Epithelial cell of esophagus (primary cell): ENCODE data around the gene CLN5.

Experiments
- DNase-seq: peaks from one replicate; pipeline ENCODE4 v3.0.0; 2010; ENCODE audit warnings: low read depth
- H3K4me3 ChIP-seq: 2 replicates; pipeline ENCODE4 v1.5.1; 2011; ENCODE audit warnings: mild to moderate bottlenecking, low read length, control low read depth
- TF ChIP-seq, protein P1 (sequence below): IDR thresholded peaks from 2 replicates; pipeline ENCODE4 v1.5.1; 2011; ENCODE audit warnings: low read depth, mild to moderate bottlenecking, low read length, control low read depth, inconsistent platforms; ENCODE audit not compliant: insufficient read depth; ENCODE audit errors: missing control alignments

Gene CLN5

DNA sequence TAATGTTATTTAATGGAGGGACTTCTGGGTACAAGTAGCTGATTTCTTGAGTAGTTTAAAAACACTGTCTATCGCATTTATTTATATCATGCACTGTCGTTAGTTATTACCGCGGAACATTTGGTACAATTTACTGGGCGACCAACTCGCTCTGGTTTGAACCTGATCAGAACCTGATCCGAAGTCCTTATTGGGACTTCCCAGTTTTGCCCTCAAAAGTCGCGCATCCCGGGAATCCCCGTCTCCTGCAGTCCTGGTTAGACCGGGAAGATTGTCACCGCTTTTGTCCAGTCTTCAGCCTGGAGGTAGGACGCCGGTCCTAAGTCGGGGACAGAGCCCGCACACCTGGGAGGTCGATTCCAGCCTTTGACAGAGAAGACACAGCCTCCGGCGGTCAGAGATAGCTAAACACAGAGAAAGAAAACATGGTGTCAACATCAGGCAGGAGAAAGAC, 694 bp downstream of the CLN5 start:
- H3K4me3 ChIP-seq, result peak overlapping the region; percentile 95
- DNase-seq, result peak; percentile 32
- TF ChIP-seq, protein P1, sequence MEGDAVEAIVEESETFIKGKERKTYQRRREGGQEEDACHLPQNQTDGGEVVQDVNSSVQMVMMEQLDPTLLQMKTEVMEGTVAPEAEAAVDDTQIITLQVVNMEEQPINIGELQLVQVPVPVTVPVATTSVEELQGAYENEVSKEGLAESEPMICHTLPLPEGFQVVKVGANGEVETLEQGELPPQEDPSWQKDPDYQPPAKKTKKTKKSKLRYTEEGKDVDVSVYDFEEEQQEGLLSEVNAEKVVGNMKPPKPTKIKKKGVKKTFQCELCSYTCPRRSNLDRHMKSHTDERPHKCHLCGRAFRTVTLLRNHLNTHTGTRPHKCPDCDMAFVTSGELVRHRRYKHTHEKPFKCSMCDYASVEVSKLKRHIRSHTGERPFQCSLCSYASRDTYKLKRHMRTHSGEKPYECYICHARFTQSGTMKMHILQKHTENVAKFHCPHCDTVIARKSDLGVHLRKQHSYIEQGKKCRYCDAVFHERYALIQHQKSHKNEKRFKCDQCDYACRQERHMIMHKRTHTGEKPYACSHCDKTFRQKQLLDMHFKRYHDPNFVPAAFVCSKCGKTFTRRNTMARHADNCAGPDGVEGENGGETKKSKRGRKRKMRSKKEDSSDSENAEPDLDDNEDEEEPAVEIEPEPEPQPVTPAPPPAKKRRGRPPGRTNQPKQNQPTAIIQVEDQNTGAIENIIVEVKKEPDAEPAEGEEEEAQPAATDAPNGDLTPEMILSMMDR, result no peak

DNA sequence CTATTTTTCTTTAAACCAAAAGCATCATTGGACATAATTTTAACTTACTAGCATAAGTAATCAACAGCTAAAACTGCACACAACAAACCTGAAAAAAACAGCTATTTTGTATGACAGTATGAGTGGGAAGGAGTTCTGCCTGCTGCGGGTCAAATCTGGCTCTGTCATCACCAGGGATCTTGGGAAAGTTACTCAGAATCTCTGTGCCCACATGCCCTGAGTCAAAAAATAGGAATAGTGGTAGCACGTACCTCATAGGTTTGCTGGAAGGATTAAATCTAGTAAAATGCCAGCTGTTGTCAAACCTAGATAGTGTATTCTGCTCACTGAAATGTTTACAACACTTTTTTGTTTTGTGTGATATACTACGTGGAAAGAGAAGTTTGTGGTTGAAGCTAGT, 1.1 kb downstream of the CLN5 start:
- DNase-seq, result peak; percentile 58

GRCh38 chr13:76993473-76993872, 1.6 kb downstream of the CLN5 start:
- DNase-seq, result no peak
- H3K4me3 ChIP-seq, result peak overlapping the region; percentile 95

More for the DNA sequence above, 1.1 kb downstream of the CLN5 start:
- TF ChIP-seq, protein P1, result no peak
- peak overlapping the region; percentile 95 for H3K4me3 ChIP-seq

DNA sequence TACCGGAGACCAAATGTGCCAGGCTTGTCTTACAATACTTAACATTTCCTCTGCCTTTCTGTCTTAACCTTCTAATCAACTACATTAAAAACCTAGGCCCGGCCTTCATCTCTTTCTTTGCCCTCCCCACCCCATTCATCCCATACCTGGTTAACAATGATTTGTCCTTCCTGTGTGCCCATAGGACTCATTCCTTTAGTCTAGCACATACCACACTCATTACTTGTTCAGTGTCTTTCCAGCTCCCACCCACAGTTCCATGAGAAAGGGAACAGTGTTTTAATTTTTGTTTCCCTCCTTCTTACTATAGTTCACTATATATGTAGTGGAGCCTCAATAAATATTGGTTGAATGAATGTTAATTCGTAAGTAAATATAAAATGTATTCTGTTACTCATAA, 2.4 kb downstream of the CLN5 start:
- no peak overlapping the region for H3K4me3 ChIP-seq
- peak; percentile 45 for DNase-seq
- TF ChIP-seq, protein P1, result no peak

More at GRCh38 chr13:76993473-76993872, 1.6 kb downstream of the CLN5 start:
- TF ChIP-seq, protein P1, result no peak

DNA sequence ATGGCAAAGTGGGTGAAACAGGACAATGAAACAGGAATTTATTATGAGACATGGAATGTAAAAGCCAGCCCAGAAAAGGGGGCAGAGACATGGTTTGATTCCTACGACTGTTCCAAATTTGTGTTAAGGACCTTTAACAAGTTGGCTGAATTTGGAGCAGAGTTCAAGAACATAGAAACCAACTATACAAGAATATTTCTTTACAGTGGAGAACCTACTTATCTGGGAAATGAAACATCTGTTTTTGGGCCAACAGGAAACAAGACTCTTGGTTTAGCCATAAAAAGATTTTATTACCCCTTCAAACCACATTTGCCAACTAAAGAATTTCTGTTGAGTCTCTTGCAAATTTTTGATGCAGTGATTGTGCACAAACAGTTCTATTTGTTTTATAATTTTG, 8.6 kb downstream of the CLN5 start:
- no peak overlapping the region for H3K4me3 ChIP-seq
- no peak for DNase-seq
- TF ChIP-seq, protein P1, result no peak

DNA sequence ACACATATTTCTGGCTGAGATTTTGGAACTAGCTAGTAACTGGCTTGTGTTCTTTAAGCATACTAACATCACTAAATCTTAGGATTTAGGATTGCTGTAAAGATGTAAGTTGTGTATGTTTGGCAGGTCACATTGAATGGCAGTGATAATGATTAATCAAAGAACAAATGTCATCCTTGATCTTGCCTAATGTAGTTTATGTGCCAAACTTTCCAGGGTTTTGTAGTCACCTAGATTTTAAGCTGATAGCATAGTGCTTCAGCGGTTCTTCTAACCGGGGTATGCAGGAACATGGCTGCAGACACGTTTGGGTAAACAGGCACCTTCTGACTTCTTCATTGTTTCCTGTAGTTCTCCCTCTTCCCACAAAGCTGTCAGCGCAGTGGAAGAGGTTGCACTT, 9.7 kb downstream of the CLN5 start:
- TF ChIP-seq, protein P1, result no peak
- H3K4me3 ChIP-seq, result no peak overlapping the region
- no peak for DNase-seq

DNA sequence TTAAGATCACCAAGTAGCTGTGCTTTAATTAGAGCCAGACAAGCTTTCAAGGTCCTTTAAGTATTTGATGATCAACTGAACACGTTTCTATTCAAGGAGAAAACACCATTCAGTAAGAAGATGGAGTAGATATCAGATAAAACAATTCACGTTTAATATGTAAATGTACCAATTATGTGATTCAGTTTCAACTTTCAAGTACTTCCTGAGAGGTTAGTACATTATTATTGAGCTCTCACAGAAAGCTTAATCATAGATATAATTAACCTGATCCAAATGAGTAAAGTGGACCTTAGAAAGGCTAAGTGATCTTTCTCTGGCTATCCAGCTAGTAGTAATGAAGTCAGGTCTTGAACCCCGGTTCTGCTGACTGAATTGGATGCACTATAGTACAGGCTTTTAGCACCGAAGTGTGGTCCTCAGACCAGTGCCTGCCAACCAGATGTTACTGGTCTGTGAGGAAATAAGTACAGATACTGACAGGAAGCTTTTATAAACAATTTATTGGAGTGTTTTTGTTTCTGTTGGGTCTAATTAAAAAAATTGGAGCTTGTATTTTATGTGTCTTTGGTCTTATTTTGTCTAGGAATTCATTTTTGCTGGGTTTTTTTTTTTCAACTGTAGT, 10.2 kb downstream of the CLN5 start:
- DNase-seq, result no peak
- H3K4me3 ChIP-seq, result no peak overlapping the region
- TF ChIP-seq, protein P1, result no peak
